GM18505 (cell line): ENCODE data around the gene ATP2A1.

Experiments used
- ATAC-seq: cut with Tn5 transposase; IDR thresholded peaks from one replicate; pipeline ENCODE4 v1.9.1; 2021; ENCODE audit not compliant: unreplicated experiment
- POLR2A ChIP-seq: IDR thresholded peaks from 4 replicates; pipeline ENCODE4 v1.6.1; 2011; ENCODE audit warnings: borderline replicate concordance; ENCODE audit not compliant: insufficient read depth, insufficient read length; ENCODE audit errors: extremely low read depth

Gene ATP2A1

GRCh38 chr16:28901862-28902261 lies 23.6 kb downstream of the ATP2A1 start:
- TF ChIP-seq POLR2A: no peak
- ATAC-seq: no peak

- ATAC-seq: no peak
- TF ChIP-seq POLR2A: peak; percentile 35
Measured at GRCh38 chr16:28902909-28903308, 24.6 kb downstream of the ATP2A1 start.

GRCh38 chr16:28903344-28904042 lies 25.2 kb downstream of the ATP2A1 start:
- no peak for TF ChIP-seq POLR2A
- ATAC-seq: no peak

- no peak for ATAC-seq
Measured at GRCh38 chr16:28904363-28904762, 26.1 kb downstream of the ATP2A1 start.

GRCh38 chr16:28904828-28905227 lies 26.5 kb downstream of the ATP2A1 start:
- ATAC-seq: no peak
- TF ChIP-seq POLR2A: no peak

More at GRCh38 chr16:28904363-28904762, 26.1 kb downstream of the ATP2A1 start:
- TF ChIP-seq POLR2A: no peak

GRCh38 chr16:28905229-28905754 lies 27.0 kb downstream of the ATP2A1 start:
- no peak for ATAC-seq
- no peak for TF ChIP-seq POLR2A

GRCh38 chr16:28905800-28906372 lies 27.6 kb downstream of the ATP2A1 start:
- ATAC-seq: no peak
- TF ChIP-seq POLR2A: no peak

GRCh38 chr16:28910086-28911031 lies 32.1 kb downstream of the ATP2A1 start:
- TF ChIP-seq POLR2A: no peak

GRCh38 chr16:28912558-28912957 lies 34.3 kb downstream of the ATP2A1 start:
- no peak for TF ChIP-seq POLR2A
- no peak for ATAC-seq

More at GRCh38 chr16:28910086-28911031, 32.1 kb downstream of the ATP2A1 start:
- no peak for ATAC-seq

- TF ChIP-seq POLR2A: no peak
- no peak for ATAC-seq
Measured at GRCh38 chr16:28913946-28914724, 35.8 kb downstream of the ATP2A1 start.

GRCh38 chr16:28915181-28915580 lies 36.9 kb downstream of the ATP2A1 start:
- no peak for TF ChIP-seq POLR2A
- no peak for ATAC-seq

GRCh38 chr16:28917095-28917494 lies 38.8 kb downstream of the ATP2A1 start:
- ATAC-seq: no peak
- no peak for TF ChIP-seq POLR2A
